ENCODE results near the gene VTCN1.
"Not testable (repeated sequence)": the region's sequence is repeated elsewhere in the genome, so short reads cannot be mapped to it uniquely, and the experiment has no call there.

VTCN1 gene

GRCh38 chr1:117210831-117211261, at the start of gene VTCN1:
Gene VTCN1 (minus strand): TSS chr1:117210927. CDS start chr1:117210855, 72 bp downstream.
- FAIRE-seq, result no peak

- no peak for FAIRE-seq
Observed at GRCh38 chr1:117258791-117259190, 48.1 kb upstream of the VTCN1 start.

GRCh38 chr1:117258075-117258474, 47.3 kb upstream of the VTCN1 start:
- FAIRE-seq, result not testable (repeated sequence)

- no peak for FAIRE-seq
Observed at GRCh38 chr1:117257291-117257690, 46.6 kb upstream of the VTCN1 start.

- no peak for FAIRE-seq
Observed at GRCh38 chr1:117250061-117250606, 39.4 kb upstream of the VTCN1 start.

GRCh38 chr1:117244971-117245370, 34.2 kb upstream of the VTCN1 start:
- FAIRE-seq, result no peak

- no peak for FAIRE-seq
Observed at GRCh38 chr1:117244306-117244705, 33.6 kb upstream of the VTCN1 start.

- FAIRE-seq, result no peak
Observed at GRCh38 chr1:117241512-117241911, 30.8 kb upstream of the VTCN1 start.

- FAIRE-seq, result no peak
Observed at GRCh38 chr1:117240547-117240946, 29.8 kb upstream of the VTCN1 start.

GRCh38 chr1:117239467-117239866, 28.7 kb upstream of the VTCN1 start:
- FAIRE-seq, result no peak

- no peak for FAIRE-seq
Observed at GRCh38 chr1:117237726-117238381, 27.1 kb upstream of the VTCN1 start.

- FAIRE-seq, result no peak
Observed at GRCh38 chr1:117235863-117236465, 25.2 kb upstream of the VTCN1 start.

GRCh38 chr1:117232531-117232930, 21.8 kb upstream of the VTCN1 start:
- FAIRE-seq, result no peak

GRCh38 chr1:117231748-117232373, 21.1 kb upstream of the VTCN1 start:
- no peak for FAIRE-seq

GRCh38 chr1:117231312-117231711, 20.6 kb upstream of the VTCN1 start:
- FAIRE-seq, result no peak

- FAIRE-seq, result no peak
Observed at GRCh38 chr1:117229217-117229616, 18.5 kb upstream of the VTCN1 start.

GRCh38 chr1:117225931-117226330, 15.2 kb upstream of the VTCN1 start:
- FAIRE-seq, result no peak

- no peak for FAIRE-seq
Observed at GRCh38 chr1:117216718-117217117, 6.0 kb upstream of the VTCN1 start.

- FAIRE-seq, result no peak
Observed at GRCh38 chr1:117215733-117216462, 5.2 kb upstream of the VTCN1 start.

- no peak for FAIRE-seq
Observed at GRCh38 chr1:117215019-117215418, 4.3 kb upstream of the VTCN1 start.

GRCh38 chr1:117213046-117213445, 2.3 kb upstream of the VTCN1 start:
- FAIRE-seq, result no peak

- FAIRE-seq, result no peak
Observed at GRCh38 chr1:117210386-117210785, 341 bp downstream of the VTCN1 start.

GRCh38 chr1:117209094-117209493, 1.6 kb downstream of the VTCN1 start:
- no peak for FAIRE-seq
